ENCODE measurements around the gene MDP1. TPM values are rescaled to one million over a fixed set of nuclear protein-coding genes. Genes with fewer than 3 reads are reported as not detected.

Gene MDP1
- total and polyA plus RNA-seq, 2 donors from 2014 or later, result 22.8 to 55.4 TPM

DNA sequence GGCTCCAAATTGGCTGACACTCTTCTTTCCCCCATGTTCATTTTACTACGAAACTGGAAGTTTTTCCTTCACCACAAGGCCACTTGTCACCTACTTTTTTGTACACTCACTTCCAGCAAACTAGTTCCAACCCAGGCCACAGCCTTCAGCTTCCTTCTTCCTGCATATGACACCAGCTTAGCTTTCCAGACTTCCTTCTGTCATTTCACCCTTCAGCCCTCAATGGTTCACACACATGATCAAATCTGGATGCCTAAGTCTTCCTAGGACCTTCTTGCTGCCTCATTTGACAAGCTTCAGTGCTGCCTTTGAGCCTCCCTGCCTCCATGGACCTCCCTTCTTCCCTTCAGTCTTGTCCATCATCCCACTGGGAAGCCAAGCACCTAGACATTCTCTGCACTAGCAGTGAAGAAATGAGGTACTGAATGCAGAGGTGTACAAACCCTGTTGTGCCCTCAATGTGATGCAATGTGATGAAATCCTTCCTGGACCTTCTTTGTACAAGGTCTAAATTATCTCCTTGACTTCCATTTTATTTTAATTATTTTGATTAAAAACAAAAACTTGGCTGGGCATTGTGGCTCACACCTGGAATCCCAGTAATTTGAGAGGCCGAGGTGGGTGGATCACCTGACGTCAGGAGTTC is 48.3 kb downstream of the MDP1 start:
- DNase-seq (no peak), FAIRE-seq (no peak)
- no peaks in the 10 kb centered on the region for H3K27me3 ChIP-seq (ENCODE audit: control insufficient read depth, insufficient read depth, low read length)
- H3K9ac ChIP-seq (ENCODE audit: low read length in 3 of 3), result no peak overlapping the region
- intact Hi-C loops (cut with DNase I), result no loop called here
- H3K27ac ChIP-seq (ENCODE audit: low read depth in 2 of 2, low read length in 2 of 2), result no peak overlapping the region
- no peak overlapping the region for H3K4me3 ChIP-seq (ENCODE audit: low read length in 3 of 3)
- TF ChIP-seq, protein P1, sequence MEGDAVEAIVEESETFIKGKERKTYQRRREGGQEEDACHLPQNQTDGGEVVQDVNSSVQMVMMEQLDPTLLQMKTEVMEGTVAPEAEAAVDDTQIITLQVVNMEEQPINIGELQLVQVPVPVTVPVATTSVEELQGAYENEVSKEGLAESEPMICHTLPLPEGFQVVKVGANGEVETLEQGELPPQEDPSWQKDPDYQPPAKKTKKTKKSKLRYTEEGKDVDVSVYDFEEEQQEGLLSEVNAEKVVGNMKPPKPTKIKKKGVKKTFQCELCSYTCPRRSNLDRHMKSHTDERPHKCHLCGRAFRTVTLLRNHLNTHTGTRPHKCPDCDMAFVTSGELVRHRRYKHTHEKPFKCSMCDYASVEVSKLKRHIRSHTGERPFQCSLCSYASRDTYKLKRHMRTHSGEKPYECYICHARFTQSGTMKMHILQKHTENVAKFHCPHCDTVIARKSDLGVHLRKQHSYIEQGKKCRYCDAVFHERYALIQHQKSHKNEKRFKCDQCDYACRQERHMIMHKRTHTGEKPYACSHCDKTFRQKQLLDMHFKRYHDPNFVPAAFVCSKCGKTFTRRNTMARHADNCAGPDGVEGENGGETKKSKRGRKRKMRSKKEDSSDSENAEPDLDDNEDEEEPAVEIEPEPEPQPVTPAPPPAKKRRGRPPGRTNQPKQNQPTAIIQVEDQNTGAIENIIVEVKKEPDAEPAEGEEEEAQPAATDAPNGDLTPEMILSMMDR (IDR thresholded peaks at IDR 0.05; ENCODE audit: borderline replicate concordance, extremely low read depth, insufficient read depth), result no peak
- H3K9me3 ChIP-seq (ENCODE audit: control insufficient read depth in 2 of 3, insufficient read depth in 1 of 3, low read length in 3 of 3), result no peaks in the 10 kb centered on the region
- H3K4me1 ChIP-seq (ENCODE audit: control insufficient read depth in 2 of 3, insufficient read depth in 2 of 3, low read depth in 1 of 3, low read length in 3 of 3), result peaks cover 0 to 12% (median 0%) of the 10 kb centered on the region in 3 donors
- peaks cover 5 to 44% (median 30%) of the 10 kb centered on the region in 3 donors for H3K36me3 ChIP-seq (ENCODE audit: control insufficient read depth in 2 of 3, insufficient read depth in 3 of 3, low read length in 3 of 3)

DNA sequence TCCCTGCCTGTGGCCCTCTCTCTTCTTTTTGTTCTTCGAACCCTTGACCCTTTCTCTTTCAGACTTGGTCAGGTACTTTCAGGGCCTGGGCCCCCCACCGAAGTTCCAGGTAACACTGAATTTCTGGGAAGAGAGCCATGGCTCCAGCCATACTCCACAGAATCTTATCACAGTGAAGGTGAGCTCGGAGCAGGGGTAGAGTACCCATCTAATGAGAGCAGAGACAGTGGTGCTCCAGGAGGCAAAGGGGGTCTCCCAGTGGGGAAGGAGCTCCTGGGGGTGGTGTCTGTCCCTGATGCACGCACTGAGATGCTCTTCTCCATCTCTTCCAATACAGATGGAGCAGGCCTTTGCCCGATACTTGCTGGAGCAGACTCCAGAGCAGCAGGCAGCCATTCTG is 50.1 kb downstream of the MDP1 start:
- peaks cover 0 to 16% (median 9%) of the 10 kb centered on the region in 3 donors for H3K4me1 ChIP-seq (ENCODE audit: control insufficient read depth in 2 of 3, insufficient read depth in 2 of 3, low read depth in 1 of 3, low read length in 3 of 3)
- TF ChIP-seq, protein P1 (IDR thresholded peaks at IDR 0.05; ENCODE audit: borderline replicate concordance, extremely low read depth, insufficient read depth), result no peak
- intact Hi-C loops (cut with DNase I), result no loop called here
- H3K4me3 ChIP-seq (ENCODE audit: low read length in 3 of 3), result no peak overlapping the region
- no peak for FAIRE-seq
- no peak overlapping the region for H3K27ac ChIP-seq (ENCODE audit: low read depth in 2 of 2, low read length in 2 of 2)
- H3K9me3 ChIP-seq (ENCODE audit: control insufficient read depth in 2 of 3, insufficient read depth in 1 of 3, low read length in 3 of 3), result no peaks in the 10 kb centered on the region
- H3K36me3 ChIP-seq (ENCODE audit: control insufficient read depth in 2 of 3, insufficient read depth in 3 of 3, low read length in 3 of 3), result peaks cover 5 to 45% (median 30%) of the 10 kb centered on the region in 3 donors
- H3K27me3 ChIP-seq (ENCODE audit: control insufficient read depth, insufficient read depth, low read length), result no peaks in the 10 kb centered on the region
- H3K9ac ChIP-seq (ENCODE audit: low read length in 3 of 3), result no peak overlapping the region
- peak in 1 of 5 donors; percentile 10 for DNase-seq

DNA sequence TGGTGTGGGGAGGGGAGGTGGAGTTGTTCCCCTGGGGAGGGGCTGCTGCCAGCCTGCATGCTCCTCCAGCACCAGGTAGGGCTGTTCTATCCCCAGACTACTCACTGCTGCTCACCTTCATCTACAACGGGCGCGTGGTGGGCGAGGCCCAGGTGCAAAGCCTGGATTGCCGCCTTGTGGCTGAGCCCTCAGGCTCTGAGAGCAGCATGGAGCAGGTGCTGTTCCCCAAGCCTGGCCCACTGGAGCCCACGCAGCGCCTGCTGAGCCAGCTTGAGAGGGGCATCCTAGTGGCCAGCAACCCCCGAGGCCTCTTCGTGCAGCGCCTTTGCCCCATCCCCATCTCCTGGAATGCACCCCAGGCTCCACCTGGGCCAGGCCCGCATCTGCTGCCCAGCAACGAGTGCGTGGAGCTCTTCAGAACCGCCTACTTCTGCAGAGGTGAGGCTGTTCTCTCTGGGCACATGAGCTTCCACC is 51.3 kb downstream of the MDP1 start:
- DNase-seq (peak in 1 of 5 donors; percentile 49), FAIRE-seq (no peak)
- Histone ChIP-seq H3K4me1 (ENCODE audit: control insufficient read depth in 2 of 3, insufficient read depth in 2 of 3, low read depth in 1 of 3, low read length in 3 of 3) (peaks cover 0 to 20% (median 11%) of the 10 kb centered on the region in 3 donors), H3K9me3 (ENCODE audit: control insufficient read depth in 2 of 3, insufficient read depth in 1 of 3, low read length in 3 of 3) (no peaks in the 10 kb centered on the region), H3K9ac (ENCODE audit: low read length in 3 of 3) (no peak overlapping the region), H3K4me3 (ENCODE audit: low read length in 3 of 3) (no peak overlapping the region), H3K27ac (ENCODE audit: low read depth in 2 of 2, low read length in 2 of 2) (no peak overlapping the region), H3K36me3 (ENCODE audit: control insufficient read depth in 2 of 3, insufficient read depth in 3 of 3, low read length in 3 of 3) (peaks cover 5 to 50% (median 30%) of the 10 kb centered on the region in 3 donors), H3K27me3 (ENCODE audit: control insufficient read depth, insufficient read depth, low read length) (no peaks in the 10 kb centered on the region)
- TF ChIP-seq, protein P1 (IDR thresholded peaks at IDR 0.05; ENCODE audit: borderline replicate concordance, extremely low read depth, insufficient read depth), result no peak
- intact Hi-C loops (cut with DNase I), result no loop called here

Other genes with a start within 250 kb of the MDP1 start
Only the 30 nearest of the 34 such genes appear.
- 1.4 TPM for gene CARMIL3, start 164.1 kb downstream of the MDP1 start, total RNA-seq
- gene CARMIL3, start 164.1 kb downstream of the MDP1 start, polyA plus RNA-seq (ENCODE audit: insufficient read depth, low read depth, low replicate concordance), result 1.5 TPM
- gene CPNE6, start 144.5 kb downstream of the MDP1 start, total RNA-seq, result 0.19 TPM
- 3.4 TPM for gene CPNE6, start 144.5 kb downstream of the MDP1 start, polyA plus RNA-seq (ENCODE audit: insufficient read depth, low read depth, low replicate concordance)
- 36.1 TPM for gene PCK2, start 121.8 kb downstream of the MDP1 start, total RNA-seq
- gene PCK2, start 121.8 kb downstream of the MDP1 start, polyA plus RNA-seq (ENCODE audit: insufficient read depth, low read depth, low replicate concordance), result 140 TPM
- 81.1 TPM for gene DCAF11, start 101.3 kb downstream of the MDP1 start, total RNA-seq
- gene DCAF11, start 101.3 kb downstream of the MDP1 start, polyA plus RNA-seq (ENCODE audit: insufficient read depth, low read depth, low replicate concordance), result 69.4 TPM
- 4.9 TPM for gene NRL, start 101.1 kb downstream of the MDP1 start, total RNA-seq
- gene NRL, start 101.1 kb downstream of the MDP1 start, polyA plus RNA-seq (ENCODE audit: insufficient read depth, low read depth, low replicate concordance), result 5.5 TPM
- gene FITM1, start 85.4 kb downstream of the MDP1 start, total RNA-seq, result 1.3 TPM
- 1.2 TPM for gene FITM1, start 85.4 kb downstream of the MDP1 start, polyA plus RNA-seq (ENCODE audit: insufficient read depth, low read depth, low replicate concordance)
- 244 TPM for gene PSME1, start 79.9 kb downstream of the MDP1 start, total RNA-seq
- 333 TPM for gene PSME1, start 79.9 kb downstream of the MDP1 start, polyA plus RNA-seq (ENCODE audit: insufficient read depth, low read depth, low replicate concordance)
- gene EMC9, start 74.5 kb downstream of the MDP1 start, total RNA-seq, result 22.1 TPM
- gene EMC9, start 74.5 kb downstream of the MDP1 start, polyA plus RNA-seq (ENCODE audit: insufficient read depth, low read depth, low replicate concordance), result 62.5 TPM
- gene PSME2, start 69.5 kb downstream of the MDP1 start, total RNA-seq, result 148 TPM
- 289 TPM for gene PSME2, start 69.5 kb downstream of the MDP1 start, polyA plus RNA-seq (ENCODE audit: insufficient read depth, low read depth, low replicate concordance)
- 69.0 TPM for gene RNF31, start 68.6 kb downstream of the MDP1 start, total RNA-seq
- 64.0 TPM for gene RNF31, start 68.6 kb downstream of the MDP1 start, polyA plus RNA-seq (ENCODE audit: insufficient read depth, low read depth, low replicate concordance)
- gene IRF9, start 54.8 kb downstream of the MDP1 start, total RNA-seq, result 141 TPM
- gene IRF9, start 54.8 kb downstream of the MDP1 start, polyA plus RNA-seq (ENCODE audit: insufficient read depth, low read depth, low replicate concordance), result 88.9 TPM
- gene REC8, start 44.0 kb downstream of the MDP1 start, total RNA-seq, result 39.9 TPM
- gene REC8, start 44.0 kb downstream of the MDP1 start, polyA plus RNA-seq (ENCODE audit: insufficient read depth, low read depth, low replicate concordance), result 51.4 TPM
- 49.5 TPM for gene IPO4, start 27.2 kb downstream of the MDP1 start, total RNA-seq
- gene IPO4, start 27.2 kb downstream of the MDP1 start, polyA plus RNA-seq (ENCODE audit: insufficient read depth, low read depth, low replicate concordance), result 22.2 TPM
- gene TM9SF1, start 20.6 kb downstream of the MDP1 start, total RNA-seq, result 83.6 TPM
- 41.1 TPM for gene TM9SF1, start 20.6 kb downstream of the MDP1 start, polyA plus RNA-seq (ENCODE audit: insufficient read depth, low read depth, low replicate concordance)
- gene TSSK4, start 10.4 kb downstream of the MDP1 start, total RNA-seq, result 0.38 TPM
- gene TSSK4, start 10.4 kb downstream of the MDP1 start, polyA plus RNA-seq (ENCODE audit: insufficient read depth, low read depth, low replicate concordance), result not detected
- 65.1 TPM for gene CHMP4A, start 2.6 kb downstream of the MDP1 start, total RNA-seq
- 72.2 TPM for gene CHMP4A, start 2.6 kb downstream of the MDP1 start, polyA plus RNA-seq (ENCODE audit: insufficient read depth, low read depth, low replicate concordance)
- gene NEDD8, start 16.3 kb upstream of the MDP1 start, total RNA-seq, result 145 TPM
- 439 TPM for gene NEDD8, start 16.3 kb upstream of the MDP1 start, polyA plus RNA-seq (ENCODE audit: insufficient read depth, low read depth, low replicate concordance)
- 75.0 TPM for gene GMPR2, start 16.9 kb upstream of the MDP1 start, total RNA-seq
- gene GMPR2, start 16.9 kb upstream of the MDP1 start, polyA plus RNA-seq (ENCODE audit: insufficient read depth, low read depth, low replicate concordance), result 92.5 TPM
- 99.4 TPM for gene TINF2, start 26.6 kb upstream of the MDP1 start, total RNA-seq
- 57.0 TPM for gene TINF2, start 26.6 kb upstream of the MDP1 start, polyA plus RNA-seq (ENCODE audit: insufficient read depth, low read depth, low replicate concordance)
- gene TGM1, start 47.1 kb upstream of the MDP1 start, total RNA-seq, result 13.1 TPM
- 4.5 TPM for gene TGM1, start 47.1 kb upstream of the MDP1 start, polyA plus RNA-seq (ENCODE audit: insufficient read depth, low read depth, low replicate concordance)
- gene RABGGTA, start 55.5 kb upstream of the MDP1 start, total RNA-seq, result 33.9 TPM
- 25.8 TPM for gene RABGGTA, start 55.5 kb upstream of the MDP1 start, polyA plus RNA-seq (ENCODE audit: insufficient read depth, low read depth, low replicate concordance)
- gene DHRS1, start 83.7 kb upstream of the MDP1 start, total RNA-seq, result 32.7 TPM
- gene DHRS1, start 83.7 kb upstream of the MDP1 start, polyA plus RNA-seq (ENCODE audit: insufficient read depth, low read depth, low replicate concordance), result 56.7 TPM
- 25.7 TPM for gene NOP9, start 83.8 kb upstream of the MDP1 start, total RNA-seq
- gene NOP9, start 83.8 kb upstream of the MDP1 start, polyA plus RNA-seq (ENCODE audit: insufficient read depth, low read depth, low replicate concordance), result 8.6 TPM
- 22.4 TPM for gene CIDEB, start 91.9 kb upstream of the MDP1 start, total RNA-seq
- gene CIDEB, start 91.9 kb upstream of the MDP1 start, polyA plus RNA-seq (ENCODE audit: insufficient read depth, low read depth, low replicate concordance), result 49.7 TPM
- gene LTB4R2, start 94.1 kb upstream of the MDP1 start, total RNA-seq, result 9.2 TPM
- 0.67 TPM for gene LTB4R2, start 94.1 kb upstream of the MDP1 start, polyA plus RNA-seq (ENCODE audit: insufficient read depth, low read depth, low replicate concordance)
- 9.3 TPM for gene LTB4R, start 95.4 kb upstream of the MDP1 start, total RNA-seq
- 4.6 TPM for gene LTB4R, start 95.4 kb upstream of the MDP1 start, polyA plus RNA-seq (ENCODE audit: insufficient read depth, low read depth, low replicate concordance)
- gene ADCY4, start 119.0 kb upstream of the MDP1 start, total RNA-seq, result 57.5 TPM
- 19.2 TPM for gene ADCY4, start 119.0 kb upstream of the MDP1 start, polyA plus RNA-seq (ENCODE audit: insufficient read depth, low read depth, low replicate concordance)
- 19.5 TPM for gene RIPK3, start 123.9 kb upstream of the MDP1 start, total RNA-seq
- gene RIPK3, start 123.9 kb upstream of the MDP1 start, polyA plus RNA-seq (ENCODE audit: insufficient read depth, low read depth, low replicate concordance), result 5.1 TPM
- 45.3 TPM for gene NFATC4, start 152.1 kb upstream of the MDP1 start, total RNA-seq
- gene NFATC4, start 152.1 kb upstream of the MDP1 start, polyA plus RNA-seq (ENCODE audit: insufficient read depth, low read depth, low replicate concordance), result 38.9 TPM
- gene NYNRIN, start 182.9 kb upstream of the MDP1 start, total RNA-seq, result 12.1 TPM
- gene NYNRIN, start 182.9 kb upstream of the MDP1 start, polyA plus RNA-seq (ENCODE audit: insufficient read depth, low read depth, low replicate concordance), result 4.4 TPM